Upper lobe of left lung (tissue), 4 donors: ENCODE measurements around the gene MAP1LC3A.
"Not testable (repeated sequence)": the region's sequence is repeated elsewhere in the genome, so short reads cannot be mapped to it uniquely, and the experiment has no call there.

Experiments
- CTCF ChIP-seq, 6 experiments: fragments of 450-650 bp in 4 of 6; fragments of 200-600 bp in 2 of 6; sonication (generic) in 2 of 6; IDR thresholded peaks; one replicate each; pipeline ENCODE4 v1.5.1; 2016 to 2019; ENCODE audit warnings: antibody characterized with exemption in 6 of 6
- POLR2A ChIP-seq, 4 donors: fragments of 450-650 bp; IDR thresholded peaks; one replicate each; pipeline ENCODE4 v1.5.1; 2016 to 2017; ENCODE audit warnings: antibody characterized with exemption in 4 of 4, mild to moderate bottlenecking in 2 of 4

- TF ChIP-seq POLR2A, CTCF (IDR thresholded peaks at IDR 0.05): not testable (repeated sequence)
Observed at GRCh38 chr20:34519841-34520240, 38.7 kb upstream of the MAP1LC3A start.
